ENCODE measurements around the gene MYEF2.

DNA sequence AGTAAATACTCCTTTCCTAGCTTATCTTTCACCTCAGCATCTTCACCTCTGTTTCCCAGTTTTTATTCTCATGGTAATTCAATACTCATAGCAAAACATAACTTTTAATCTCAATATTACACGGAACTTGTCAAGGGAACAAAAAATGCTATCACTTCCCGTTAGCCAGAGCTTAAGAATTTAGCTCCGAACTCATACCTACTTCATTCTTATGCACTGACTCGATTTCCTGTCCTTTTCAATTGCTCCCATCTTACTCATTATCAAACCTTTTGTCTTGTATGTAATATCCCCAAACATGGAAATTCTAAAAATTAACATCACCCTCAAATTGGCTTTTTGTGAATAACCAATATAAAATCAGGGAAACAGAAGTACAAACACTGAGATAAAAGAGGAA, 28.2 kb downstream of the MYEF2 start:
- TF ChIP-seq, protein P1, sequence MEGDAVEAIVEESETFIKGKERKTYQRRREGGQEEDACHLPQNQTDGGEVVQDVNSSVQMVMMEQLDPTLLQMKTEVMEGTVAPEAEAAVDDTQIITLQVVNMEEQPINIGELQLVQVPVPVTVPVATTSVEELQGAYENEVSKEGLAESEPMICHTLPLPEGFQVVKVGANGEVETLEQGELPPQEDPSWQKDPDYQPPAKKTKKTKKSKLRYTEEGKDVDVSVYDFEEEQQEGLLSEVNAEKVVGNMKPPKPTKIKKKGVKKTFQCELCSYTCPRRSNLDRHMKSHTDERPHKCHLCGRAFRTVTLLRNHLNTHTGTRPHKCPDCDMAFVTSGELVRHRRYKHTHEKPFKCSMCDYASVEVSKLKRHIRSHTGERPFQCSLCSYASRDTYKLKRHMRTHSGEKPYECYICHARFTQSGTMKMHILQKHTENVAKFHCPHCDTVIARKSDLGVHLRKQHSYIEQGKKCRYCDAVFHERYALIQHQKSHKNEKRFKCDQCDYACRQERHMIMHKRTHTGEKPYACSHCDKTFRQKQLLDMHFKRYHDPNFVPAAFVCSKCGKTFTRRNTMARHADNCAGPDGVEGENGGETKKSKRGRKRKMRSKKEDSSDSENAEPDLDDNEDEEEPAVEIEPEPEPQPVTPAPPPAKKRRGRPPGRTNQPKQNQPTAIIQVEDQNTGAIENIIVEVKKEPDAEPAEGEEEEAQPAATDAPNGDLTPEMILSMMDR (conservative IDR thresholded peaks at IDR 0.05 in 1 of 2, IDR thresholded peaks at IDR 0.05 in 1 of 2; ENCODE audit: extremely low read depth in 1 of 2, insufficient read depth in 1 of 2, low read depth in 1 of 2, low read length in 2 of 2): no peak
- TF ChIP-seq EZH2 (IDR thresholded peaks at IDR 0.05; ENCODE audit: borderline replicate concordance, low read length): no peak
